COR-L47 (cell line): Measurements from ENCODE around the gene TMEM72.

ENCODE experiments used
- DNase-seq: peaks from one replicate; lab custom pipeline; 2025; lab: John Stamatoyannopoulos, UW

Gene TMEM72

DNA sequence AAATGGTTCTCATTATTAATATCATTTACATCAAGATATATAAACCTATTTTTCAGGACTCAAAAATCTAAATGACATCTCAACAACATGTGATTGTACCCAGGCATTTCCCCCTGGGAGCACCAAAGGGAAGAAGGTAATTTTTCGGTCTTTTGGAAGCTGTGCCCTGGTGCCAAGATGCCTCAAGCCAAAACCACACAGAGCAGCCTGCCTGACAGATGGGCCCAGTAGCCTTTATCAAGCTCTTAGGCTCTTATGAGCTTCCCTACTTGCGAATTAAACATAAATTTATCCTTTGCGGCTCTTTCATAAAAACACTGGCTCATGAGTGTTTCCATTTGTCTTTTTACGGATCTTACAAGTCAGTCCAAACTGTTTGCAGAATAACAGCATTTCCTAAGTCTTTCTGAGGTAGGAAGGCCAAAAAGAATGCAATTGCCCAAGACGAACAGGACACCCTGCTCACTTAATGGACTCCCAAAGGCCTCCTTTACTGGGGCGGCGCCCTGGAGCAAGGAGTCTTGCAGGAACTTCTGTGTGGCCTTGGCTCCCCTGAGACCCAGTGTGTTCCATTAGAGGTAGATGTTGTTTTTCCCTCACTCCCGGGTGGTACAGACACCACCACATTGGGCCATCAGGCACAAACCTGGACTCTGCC lies 44.4 kb downstream of the TMEM72 start:
- DNase-seq, result no peak

- DNase-seq, result no peak
Observed at GRCh38 chr10:44956226-44956625, 45.1 kb downstream of the TMEM72 start.

- no peak for DNase-seq
Observed at GRCh38 chr10:44956717-44957706, 45.9 kb downstream of the TMEM72 start.

DNA sequence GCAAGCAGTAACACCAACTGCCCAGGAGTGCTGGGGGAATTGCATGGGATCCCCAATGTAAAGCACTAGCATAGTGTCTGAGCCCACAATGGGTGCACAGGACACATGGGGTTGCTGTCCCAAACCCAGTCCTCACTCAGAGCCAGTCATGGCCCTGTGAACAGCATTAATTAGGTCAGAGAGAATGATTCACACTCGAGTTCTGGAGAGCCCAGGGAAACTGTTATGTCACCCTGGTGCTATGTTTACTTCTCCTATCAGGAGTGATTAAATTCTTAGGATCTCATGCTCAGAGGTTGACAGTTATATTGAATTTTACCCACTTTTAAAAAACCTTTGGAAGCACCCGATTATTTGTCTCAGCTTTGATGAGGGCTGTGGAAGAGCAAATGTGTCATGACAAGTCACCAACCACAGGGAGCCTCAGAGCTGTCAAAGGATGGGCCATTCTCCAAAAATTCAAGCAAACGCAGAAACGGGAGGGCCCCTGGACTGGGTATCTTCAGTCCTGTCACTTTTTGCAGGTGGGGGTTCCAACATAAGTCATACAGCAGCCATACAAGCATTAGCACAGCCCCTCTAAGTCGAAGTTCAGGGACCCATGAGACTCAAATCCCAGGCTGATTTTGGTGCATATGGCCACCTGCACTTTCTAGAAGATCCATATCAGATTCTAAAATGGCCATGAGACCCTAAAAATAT lies 47.2 kb downstream of the TMEM72 start:
- DNase-seq, result no peak

GRCh38 chr10:44958898-44959246 lies 47.7 kb downstream of the TMEM72 start:
- DNase-seq, result no peak

GRCh38 chr10:44959247-44960087 lies 48.3 kb downstream of the TMEM72 start, which contains the start of gene RASSF4:
Gene RASSF4 (plus strand): TSS chr10:44959802. CDS start chr10:44970203, 10,401 bp downstream.
- no peak for DNase-seq

DNA sequence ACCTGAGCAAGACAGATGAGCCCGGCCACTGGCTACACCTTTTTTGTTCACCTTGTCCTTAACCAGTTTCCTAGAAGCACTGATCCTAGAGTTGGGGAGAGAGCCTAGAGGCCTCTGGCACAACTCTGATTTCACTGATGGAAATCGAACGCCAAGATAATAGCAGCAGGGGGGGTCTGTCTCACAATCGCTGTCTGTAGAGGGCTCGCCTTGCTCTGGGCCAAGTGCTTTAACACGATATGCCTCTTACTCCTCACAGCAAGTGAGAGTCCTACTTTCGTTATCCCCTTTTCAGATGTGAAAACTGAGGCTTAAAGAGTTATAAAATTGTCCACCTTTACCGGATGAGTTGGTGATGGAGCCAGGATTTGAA lies 48.9 kb downstream of the TMEM72 start:
- DNase-seq, result no peak

DNA sequence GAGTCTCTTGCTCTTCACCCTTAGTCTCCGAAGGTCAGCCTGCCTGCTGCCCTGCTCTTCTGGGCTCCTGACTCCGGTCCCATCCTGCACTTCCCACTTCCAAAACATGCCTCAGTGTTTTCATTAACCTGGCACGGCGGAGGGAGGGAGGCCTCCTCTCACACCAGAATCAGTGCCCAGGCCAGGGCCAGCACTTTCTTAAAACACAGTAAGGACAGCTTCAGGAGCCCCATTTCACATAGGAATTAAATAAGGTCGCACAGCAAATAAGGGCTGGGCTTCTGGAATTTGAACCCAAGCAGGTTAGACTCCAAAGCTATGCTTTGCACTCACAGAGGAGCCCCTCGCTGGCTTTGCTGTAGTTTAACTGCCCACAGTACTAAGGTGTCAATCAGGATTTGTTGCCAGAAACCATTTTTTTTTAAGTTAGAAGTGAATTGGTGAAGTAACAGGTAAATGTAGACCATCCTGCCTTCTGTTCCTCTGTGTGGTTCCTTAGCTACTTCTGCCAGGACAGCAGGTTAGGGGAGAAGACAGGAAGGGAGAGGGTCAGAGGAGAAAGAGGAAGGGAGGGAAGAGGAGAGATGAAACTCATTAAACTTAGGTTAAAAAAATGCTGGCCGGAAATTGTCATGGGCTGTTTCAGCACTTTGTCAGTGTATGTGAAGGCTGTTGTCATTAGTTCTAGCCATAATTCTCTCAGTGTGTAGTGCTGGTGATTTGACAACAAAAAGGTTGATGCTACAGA lies 49.5 kb downstream of the TMEM72 start:
- DNase-seq, result no peak

DNA sequence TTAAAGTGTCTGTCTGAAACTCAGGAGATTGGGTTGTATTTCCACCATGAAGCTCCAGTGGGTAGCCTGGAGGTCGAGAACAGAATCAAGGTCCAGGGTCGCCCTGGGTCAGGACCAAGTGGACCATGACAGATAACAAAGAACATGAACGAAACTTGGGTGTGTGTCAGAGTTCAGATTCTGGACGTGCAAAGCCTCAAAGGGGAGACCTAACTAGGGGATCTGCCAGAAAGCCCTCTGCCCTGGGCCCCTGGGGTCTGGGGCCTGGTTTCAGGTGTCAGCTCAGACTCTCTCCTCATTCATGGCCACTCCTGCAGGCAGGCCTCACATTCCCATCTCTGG lies 50.1 kb downstream of the TMEM72 start:
- no peak for DNase-seq

GRCh38 chr10:44961931-44962750 lies 51.0 kb downstream of the TMEM72 start:
- no peak for DNase-seq

DNA sequence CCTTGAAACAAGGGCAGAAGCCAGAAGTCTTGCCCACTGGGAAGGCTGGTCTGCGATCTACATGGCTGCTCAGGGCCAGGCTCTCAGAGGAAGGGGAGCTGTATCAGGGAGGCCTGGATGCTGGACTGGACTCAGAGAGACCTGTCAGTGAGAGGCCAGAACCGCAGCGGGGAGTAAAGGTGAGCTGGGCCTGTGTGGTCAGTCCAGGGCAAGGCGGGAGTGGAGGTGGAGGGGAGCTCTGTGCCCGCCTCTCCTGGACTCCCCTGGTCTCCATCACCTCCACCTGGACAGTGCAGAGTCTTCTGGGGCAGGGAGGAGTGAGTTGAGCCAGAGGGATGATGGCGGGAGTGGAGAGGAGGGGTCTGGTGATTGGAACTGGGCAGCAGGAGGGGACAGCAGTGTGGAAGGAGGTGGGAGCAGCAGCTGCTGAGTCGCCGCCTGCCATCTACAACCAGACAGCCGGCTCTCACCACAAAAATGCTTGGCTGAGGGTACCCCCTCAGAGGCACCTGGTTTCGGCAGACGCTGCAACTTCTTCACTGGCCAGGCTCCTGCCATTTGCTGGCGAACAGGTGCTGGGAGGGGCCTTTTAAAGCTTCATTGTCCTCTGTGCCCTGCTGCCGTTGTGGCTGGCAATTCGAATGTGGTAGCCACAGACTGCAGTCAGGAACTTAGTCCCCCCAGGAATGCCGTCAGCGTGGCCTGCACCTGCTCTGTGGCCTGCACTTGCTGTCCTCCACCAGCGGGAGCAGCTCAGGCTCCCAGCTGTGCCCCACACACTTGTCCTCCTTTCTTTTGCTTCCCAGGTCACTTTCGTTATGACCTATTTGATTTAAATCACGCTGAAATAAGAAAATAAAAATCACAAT lies 52.0 kb downstream of the TMEM72 start:
- no peak for DNase-seq

- no peak for DNase-seq
Observed at GRCh38 chr10:44963772-44964633, 52.9 kb downstream of the TMEM72 start.

DNA sequence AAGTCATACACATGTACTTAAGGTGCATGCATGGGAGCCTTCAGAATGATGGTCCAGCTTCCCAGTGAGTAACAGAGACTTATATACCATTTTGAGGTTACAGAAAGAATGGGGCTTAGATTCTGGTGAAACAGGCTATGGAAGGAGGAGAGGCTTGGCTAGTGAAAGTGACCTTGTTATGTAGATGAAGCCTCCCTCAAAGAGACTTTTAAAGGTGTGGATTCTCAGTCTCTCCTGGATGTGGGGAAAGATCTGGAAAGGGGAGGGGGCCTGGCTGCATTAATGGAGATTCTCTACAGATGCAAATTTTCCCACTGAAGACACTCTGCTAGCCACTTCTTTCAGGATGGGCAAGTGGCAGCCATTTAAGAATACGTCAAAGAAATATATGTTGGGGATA lies 54.0 kb downstream of the TMEM72 start:
- no peak for DNase-seq

- DNase-seq, result no peak
Observed at GRCh38 chr10:44965651-44966097, 54.5 kb downstream of the TMEM72 start.

GRCh38 chr10:44966129-44966815 lies 55.1 kb downstream of the TMEM72 start:
- no peak for DNase-seq

GRCh38 chr10:44966816-44967509 lies 55.8 kb downstream of the TMEM72 start:
- DNase-seq, result no peak

DNA sequence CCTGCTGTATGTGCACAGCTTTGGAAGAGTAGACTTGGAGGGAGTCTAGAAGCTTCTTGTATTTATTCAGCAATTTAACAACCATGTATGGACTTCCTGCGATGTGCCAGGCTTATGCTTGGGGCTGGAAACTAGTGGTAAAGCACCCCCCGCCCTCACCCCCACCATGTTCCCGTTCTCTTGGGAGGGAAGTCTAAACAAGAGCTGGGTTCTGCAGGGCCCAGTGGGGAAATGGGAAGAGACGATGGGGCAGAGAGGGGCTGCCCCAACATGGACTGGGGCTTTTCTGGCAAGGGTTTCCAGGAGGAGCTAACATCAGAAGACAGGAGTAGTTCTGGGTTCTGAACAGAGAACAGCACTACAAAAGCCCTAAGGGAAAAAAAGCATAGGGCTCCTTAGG lies 56.5 kb downstream of the TMEM72 start:
- DNase-seq, result no peak
